GM19455 (cell line): ENCODE results near the gene SLC24A1.
A peak's percentile ranks its signal among the peaks of the same experiment; 100 is the strongest.
"Not testable (repeated sequence)": the region's sequence is repeated elsewhere in the genome, so short reads cannot be mapped to it uniquely, and the experiment has no call there.

Experiments
- ATAC-seq: cut with Tn5 transposase; IDR thresholded peaks from one replicate; pipeline ENCODE4 v1.9.1; 2021; ENCODE audit not compliant: unreplicated experiment

Gene SLC24A1

GRCh38 chr15:65621638-65622037 is at the start of gene SLC24A1:
Gene SLC24A1, plus strand, starts transcription at chr15:65621938. Its CDS starts 2,143 bp downstream, at chr15:65624081.
- no peak for ATAC-seq

GRCh38 chr15:65571971-65572370 is 49.8 kb upstream of the SLC24A1 start:
- no peak for ATAC-seq

- ATAC-seq, result no peak
These were observed 45.1 kb upstream of the SLC24A1 start for GRCh38 chr15:65576664-65577063.

GRCh38 chr15:65577129-65577996 is 44.4 kb upstream of the SLC24A1 start:
- no peak for ATAC-seq

GRCh38 chr15:65578904-65579728 is 42.6 kb upstream of the SLC24A1 start:
- ATAC-seq, result no peak

GRCh38 chr15:65579762-65580161 is 42.0 kb upstream of the SLC24A1 start:
- no peak for ATAC-seq

- ATAC-seq, result no peak
These were observed 41.5 kb upstream of the SLC24A1 start for GRCh38 chr15:65580287-65580686.

GRCh38 chr15:65583701-65584100 is 38.0 kb upstream of the SLC24A1 start:
- ATAC-seq, result no peak

GRCh38 chr15:65584241-65584640 is 37.5 kb upstream of the SLC24A1 start:
- no peak for ATAC-seq

GRCh38 chr15:65587094-65587493 is 34.6 kb upstream of the SLC24A1 start:
- no peak for ATAC-seq

- no peak for ATAC-seq
These were observed 25.8 kb upstream of the SLC24A1 start for GRCh38 chr15:65595960-65596359.

GRCh38 chr15:65598468-65598867 is 23.3 kb upstream of the SLC24A1 start:
- no peak for ATAC-seq

GRCh38 chr15:65599677-65600076 is 22.1 kb upstream of the SLC24A1 start:
- no peak for ATAC-seq

- ATAC-seq, result no peak
These were observed 18.6 kb upstream of the SLC24A1 start for GRCh38 chr15:65603134-65603533.

- ATAC-seq, result no peak
These were observed 18.2 kb upstream of the SLC24A1 start for GRCh38 chr15:65603559-65603958.

GRCh38 chr15:65610871-65611718 is 10.6 kb upstream of the SLC24A1 start, which contains the start of gene INTS14:
Gene INTS14, minus strand, starts transcription at chr15:65611131. Its CDS starts 3,751 bp downstream, at chr15:65607380.
- peak; percentile 96 for ATAC-seq

- no peak for ATAC-seq
These were observed 9.7 kb upstream of the SLC24A1 start for GRCh38 chr15:65611888-65612615.

- ATAC-seq, result no peak
These were observed 9.2 kb upstream of the SLC24A1 start for GRCh38 chr15:65612616-65612946.

- no peak for ATAC-seq
These were observed 8.6 kb upstream of the SLC24A1 start for GRCh38 chr15:65612949-65613744.

- ATAC-seq, result not testable (repeated sequence)
These were observed 5.9 kb upstream of the SLC24A1 start for GRCh38 chr15:65615887-65616286.
